Measurements from ENCODE around the gene SV2C.
"Not testable (repeated sequence)": the region's sequence is repeated elsewhere in the genome, so short reads cannot be mapped to it uniquely, and the experiment has no call there.

The SV2C gene

DNA sequence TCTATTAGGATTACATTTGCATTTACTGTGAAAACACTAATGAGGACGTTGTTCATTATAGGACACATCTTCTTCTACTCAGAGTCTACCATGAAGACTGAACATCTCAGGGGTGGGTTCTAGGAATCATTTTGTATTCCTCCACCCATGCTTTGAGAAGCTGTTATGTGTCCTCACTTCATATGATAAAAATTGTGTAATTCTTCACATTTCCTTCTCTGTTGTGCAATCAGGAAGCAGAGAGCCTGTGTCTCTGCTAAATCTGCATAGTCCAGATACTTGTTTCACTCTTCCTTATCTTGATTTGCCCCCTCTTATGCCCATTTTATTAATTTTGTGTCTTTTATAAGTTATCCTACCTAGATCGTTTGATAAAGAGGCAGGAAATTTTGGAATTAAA, 222.1 kb downstream of the SV2C start:
- no peak for DNase-seq

DNA sequence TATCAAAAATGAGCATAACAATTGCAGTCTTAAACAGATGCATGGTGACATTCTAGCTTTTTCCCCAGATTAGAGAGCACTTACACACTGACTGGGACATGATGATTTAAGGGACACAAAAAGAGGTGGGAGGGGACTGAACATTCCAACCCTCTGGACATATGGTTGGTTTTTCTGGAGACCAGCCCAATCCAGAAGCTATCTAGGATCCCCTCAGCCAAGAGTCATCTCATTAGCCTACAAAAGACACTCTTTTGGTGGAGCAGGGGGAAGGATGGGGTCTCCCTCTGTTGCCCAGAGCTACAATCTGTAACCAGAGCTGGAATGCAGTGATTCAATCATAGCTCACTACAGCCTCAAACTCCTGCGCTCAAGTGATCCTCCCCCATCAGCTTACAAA, 222.6 kb downstream of the SV2C start:
- no peak for DNase-seq

DNA sequence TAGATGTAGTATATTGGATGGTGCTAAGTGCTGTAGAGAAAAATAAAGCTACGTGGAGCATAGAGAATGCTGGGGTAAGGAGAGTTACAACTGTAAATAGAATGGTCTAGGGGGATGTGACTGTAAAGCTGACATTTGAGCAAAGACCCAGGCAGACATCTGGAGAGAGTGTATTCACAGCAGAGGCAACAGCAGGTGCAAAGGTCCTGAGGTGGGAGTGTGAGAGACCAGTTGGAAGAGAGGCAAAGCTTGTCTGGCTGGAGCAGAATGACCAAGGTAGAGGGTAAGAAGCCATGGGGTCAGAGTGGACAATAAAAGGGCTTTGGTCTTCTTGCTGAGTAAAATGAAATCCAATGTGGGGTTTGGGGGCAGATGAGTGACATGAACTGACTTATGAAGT, 227.0 kb downstream of the SV2C start:
- DNase-seq = no peak

DNA sequence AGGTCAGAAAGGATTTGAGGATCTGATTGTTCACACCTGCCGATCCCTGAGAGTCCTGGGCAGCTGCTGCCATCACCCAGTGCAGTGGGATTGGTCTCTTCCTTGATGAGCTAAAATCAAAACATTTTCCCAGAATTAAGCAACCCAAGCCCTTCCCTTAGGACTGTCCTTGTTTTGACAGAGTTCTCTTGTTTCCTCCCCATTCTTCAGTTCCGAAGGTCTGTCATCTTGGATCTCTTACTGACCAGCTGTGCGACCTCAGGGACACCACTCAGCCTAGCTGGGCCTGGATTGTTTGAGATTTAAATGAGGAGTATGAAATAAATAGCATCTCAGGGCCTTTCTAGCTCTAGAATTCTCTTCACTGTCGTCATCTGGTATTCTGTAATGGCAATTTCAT, 229.6 kb downstream of the SV2C start:
- no peak for DNase-seq

DNA sequence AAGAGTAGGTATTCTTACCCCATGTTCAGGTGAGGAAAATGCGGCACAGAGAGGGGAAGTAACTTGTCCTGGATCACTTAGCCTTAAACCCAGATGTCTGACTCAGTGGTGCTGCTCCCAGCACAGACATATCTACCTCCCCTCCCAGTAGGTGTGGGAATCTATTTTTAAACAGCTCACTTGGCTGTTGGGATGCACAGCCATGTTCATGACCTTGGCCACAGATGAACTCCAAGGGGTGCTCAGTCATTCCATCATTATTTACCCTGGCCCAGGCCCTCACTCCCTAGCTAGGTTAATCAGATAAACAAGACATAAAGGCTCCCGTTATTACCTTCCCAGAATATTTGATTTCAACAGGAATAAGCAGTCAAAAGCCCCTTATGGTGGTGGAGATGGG, 231.5 kb downstream of the SV2C start:
- DNase-seq = no peak

DNA sequence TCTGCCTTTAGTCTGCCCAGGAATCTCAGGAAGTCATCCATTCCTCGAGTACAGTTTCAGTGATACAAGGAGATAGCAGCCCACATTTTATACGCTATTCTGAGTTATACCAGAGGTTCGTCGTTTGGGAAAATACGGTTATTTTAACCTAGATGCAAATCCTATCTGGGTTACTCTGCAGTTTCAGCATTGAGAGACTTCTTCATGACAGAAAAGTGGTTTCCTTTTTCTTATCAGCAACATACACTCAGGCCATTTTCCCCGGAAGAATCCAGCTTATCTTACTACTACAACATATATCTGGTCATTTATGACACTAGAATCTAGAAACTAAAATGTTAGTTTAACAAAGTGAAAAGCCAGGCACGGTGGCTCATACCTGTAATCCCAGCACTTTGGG, 236.5 kb downstream of the SV2C start:
- DNase-seq = no peak

DNA sequence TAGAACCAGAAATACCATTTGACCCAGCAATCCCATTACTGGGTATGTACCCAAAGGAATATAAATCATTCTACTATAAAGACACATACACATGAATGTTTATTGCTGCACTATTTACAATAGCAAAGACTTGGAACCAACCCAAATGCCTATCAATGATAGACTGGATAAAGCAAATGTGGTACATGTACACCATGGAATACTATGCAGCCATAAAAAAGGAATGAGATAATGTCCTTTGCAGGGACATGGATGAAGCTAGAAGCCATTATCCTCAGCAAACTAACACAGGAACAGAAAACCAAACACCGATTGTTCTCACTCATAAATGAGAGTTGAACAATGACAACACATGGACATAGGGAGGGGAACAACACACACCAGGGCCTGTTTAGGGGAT, 240.3 kb downstream of the SV2C start:
- not testable (repeated sequence) for DNase-seq

DNA sequence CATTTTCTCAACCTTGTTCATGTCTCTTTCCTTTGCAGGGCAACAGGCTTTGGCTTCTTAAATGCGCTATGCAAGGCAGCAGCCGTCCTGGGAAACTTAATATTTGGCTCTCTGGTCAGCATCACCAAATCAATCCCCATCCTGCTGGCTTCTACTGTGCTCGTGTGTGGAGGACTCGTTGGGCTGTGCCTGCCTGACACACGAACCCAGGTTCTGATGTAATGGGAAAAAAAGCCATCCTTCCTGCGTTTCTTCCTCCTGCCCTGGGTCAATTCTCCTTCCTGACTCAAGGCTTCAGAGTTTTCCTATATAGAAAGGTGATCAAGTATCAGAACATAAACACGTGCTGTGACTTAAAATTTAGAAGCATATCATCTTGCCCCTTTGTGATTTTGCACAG, 242.1 kb downstream of the SV2C start:
- no peak for DNase-seq

DNA sequence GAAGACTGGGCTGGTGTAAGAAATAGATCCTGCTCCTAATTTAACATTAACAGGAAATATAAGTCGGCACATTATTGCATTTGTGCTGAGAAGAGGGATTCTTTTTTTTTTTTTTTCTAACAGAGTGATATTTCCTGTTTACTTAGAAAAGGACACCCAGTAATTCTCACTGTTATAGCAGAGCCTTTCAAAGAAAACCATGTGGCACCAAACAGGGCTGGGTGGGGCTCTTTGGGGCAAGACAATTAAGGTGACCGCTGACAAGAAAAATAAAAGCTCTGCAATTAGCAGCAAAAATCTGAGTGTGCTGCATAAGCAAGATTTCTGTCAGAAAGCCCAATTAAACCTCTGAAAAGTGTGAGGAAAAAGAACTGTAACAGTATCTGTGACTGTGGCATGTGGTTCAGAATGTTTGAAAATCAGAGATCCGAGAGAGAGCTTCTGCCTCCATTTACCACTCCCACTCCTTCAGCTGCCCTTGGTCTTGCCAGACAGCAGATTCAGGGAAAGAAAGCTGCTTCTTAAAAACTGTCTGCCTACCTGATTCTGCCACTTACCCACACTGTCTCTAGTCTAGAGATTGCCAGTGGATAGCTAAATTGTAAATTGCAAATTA, 242.8 kb downstream of the SV2C start:
- DNase-seq = peak in 1 of 2 experiments; percentile 25

DNA sequence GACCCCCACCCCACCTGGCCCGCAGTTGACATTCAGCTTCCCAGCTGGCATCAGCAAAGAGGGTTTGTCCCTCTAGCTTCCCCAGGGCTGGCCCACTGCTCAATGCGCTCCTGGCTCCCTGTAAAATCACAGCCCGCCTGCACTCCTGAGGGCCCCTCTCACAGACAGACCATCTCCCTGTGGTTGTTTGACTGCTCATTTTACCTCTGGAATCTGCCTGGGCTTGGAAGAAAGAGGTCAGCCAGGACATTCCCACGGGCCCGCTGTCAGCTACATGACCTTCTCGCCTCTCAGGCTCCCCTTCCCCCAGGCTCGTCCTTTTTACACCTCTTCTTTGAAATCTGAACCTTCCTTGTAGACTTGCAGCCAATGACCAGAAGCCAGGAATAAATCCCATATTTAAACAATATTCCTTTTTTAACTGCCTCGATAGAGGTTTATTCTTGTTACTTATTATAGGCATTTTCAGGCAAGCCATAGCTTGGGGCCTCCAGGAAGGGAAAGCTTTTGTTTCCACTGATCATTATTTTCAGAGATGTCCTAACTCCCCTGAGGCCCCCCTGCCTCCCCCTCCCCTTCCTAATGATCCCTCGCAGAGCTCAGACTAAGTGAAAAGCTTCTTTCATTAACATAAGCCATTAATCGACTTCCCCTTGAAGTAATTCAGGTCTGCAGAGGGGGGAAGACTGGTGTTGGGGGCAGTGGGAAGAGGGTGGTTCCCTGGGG, 243.6 kb downstream of the SV2C start:
- no peak for DNase-seq

DNA sequence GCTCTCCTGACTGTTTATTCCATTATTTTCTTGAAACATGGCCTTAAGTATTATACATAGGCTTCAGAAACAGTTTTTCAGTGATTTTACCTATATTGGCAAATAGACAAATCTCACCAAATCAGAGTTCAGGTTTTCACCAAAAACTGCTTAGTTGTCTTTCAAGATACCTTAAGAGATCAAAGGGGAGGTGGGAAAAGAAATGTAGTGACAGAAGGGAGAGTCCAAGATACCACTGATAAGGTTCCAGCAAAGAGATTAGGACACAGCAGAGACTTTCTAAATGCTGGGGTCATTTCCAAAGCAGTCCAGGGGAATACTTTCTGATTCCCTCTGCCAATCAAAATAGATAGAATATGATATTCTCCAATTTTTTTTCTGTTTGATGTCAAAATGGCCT, 246.2 kb downstream of the SV2C start:
- DNase-seq = no peak

DNA sequence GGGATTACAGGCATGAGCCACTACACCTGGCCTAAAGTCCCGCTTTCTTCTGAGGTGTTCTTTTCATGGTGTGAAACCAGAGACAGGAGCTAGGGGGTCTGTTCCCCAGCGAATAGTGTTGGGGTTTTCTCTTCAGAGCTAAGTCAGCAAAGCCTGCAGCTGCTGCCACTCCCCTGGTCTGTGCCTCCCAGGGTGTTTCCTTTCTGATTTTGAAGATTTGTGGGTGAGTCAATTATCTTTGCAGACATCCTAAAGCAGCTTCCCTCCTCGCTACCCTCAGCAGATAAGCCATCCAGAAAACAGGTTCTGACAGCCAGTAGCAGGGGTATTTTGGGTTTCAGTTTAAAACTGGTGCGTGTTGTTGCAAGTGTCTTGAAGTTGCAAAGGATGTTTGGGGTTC, 247.9 kb downstream of the SV2C start:
- DNase-seq = no peak

DNA sequence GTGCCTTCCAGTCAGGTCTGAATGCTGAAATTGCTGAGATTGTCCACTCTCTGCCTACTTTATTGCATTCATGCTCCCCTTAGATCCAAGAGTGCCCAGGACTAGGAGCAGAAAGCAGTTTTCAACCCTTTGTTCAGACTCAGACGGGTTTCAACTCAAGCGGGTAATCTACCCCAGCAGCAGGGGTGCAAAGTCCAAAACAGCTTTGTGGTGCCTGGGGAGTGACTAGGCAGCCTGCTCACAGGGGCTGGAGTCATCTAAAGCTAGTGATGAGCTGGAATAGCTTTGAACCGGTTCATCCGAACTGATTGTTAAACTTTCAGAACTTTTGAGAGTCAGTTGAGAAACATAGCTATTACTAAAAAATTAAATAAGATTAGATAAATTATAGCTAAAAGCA, 248.9 kb downstream of the SV2C start:
- no peak for DNase-seq

DNA sequence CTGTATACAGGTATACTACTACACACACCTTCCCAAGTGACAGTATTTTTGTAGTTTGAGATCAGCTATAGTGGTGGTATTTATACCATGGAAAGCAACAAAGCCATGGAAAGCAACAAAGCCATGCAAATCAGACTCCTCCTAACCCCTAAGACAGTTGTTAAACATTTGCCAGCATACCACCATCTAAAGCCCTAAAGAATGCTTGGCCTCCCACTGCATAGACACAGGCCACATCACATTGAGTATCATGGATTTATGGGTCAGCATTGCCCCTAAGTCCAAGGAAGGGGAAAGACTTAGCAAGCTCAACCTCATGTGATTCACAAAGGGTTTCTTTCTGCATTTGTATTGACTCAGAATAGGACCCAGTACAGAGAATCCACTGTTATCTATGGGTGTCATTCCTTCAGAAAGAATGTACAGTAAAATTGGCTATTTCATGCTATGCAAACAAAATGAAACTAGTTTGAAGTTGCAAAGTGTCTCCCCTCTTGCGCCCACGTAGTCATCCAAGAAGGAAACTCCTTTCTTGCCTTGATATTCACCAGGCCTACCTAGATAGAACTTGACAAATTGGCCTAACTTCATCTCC, 249.5 kb downstream of the SV2C start:
- no peak for DNase-seq

DNA sequence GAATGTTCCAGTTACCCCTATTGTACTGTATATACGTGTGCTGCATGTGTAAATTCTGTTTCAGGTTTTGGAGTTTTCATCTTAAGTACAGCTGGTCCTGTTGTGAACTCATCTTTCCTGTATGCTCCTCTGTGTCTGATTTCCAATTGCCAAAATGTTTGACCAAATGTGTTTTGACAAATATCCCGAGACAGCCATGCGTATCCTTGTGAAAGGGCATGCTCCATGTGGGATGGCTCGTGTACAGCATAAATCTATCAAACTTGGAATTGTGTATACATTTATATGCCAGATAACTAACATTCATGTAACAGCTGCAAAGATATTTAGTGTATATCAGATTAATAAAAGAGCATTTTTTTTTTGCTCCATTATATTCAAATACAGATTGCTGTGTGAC, 250.4 kb downstream of the SV2C start:
- no peak for DNase-seq

DNA sequence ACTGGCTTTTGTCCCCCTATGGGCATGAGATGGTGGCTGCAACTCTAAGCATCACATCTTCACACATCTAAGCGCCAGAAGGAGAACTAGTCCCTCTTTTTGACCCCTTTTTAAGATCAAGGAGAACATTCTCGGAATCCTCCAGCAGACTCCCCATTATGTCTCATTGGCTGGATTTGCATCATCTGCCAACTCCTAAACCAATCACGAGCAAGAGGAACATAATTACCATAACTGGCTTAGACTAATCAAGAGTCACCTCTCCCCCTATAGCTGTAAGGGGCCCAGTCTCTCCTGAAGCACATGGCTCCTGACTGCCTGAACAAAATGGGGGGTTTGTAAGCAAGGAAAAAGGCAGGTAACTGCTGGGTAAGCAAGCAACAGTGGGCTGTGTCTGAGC, 251.4 kb downstream of the SV2C start:
- no peak for DNase-seq

DNA sequence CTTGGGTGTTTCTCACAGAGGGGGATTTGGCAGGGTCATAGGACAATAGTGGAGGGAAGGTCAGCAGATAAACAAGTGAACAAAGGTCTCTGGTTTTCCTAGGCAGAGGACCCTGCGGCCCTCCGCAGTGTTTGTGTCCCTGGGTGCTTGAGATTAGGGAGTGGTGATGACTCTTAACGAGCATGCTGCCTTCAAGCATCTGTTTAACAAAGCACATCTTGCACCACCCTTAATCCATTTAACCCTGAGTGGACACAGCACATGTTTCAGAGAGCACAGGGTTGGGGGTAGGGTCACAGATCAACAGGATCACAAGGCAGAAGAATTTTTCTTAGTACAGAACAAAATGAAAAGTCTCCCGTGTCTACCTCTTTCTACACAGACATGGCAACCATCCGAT, 252.3 kb downstream of the SV2C start:
- not testable (repeated sequence) for DNase-seq

DNA sequence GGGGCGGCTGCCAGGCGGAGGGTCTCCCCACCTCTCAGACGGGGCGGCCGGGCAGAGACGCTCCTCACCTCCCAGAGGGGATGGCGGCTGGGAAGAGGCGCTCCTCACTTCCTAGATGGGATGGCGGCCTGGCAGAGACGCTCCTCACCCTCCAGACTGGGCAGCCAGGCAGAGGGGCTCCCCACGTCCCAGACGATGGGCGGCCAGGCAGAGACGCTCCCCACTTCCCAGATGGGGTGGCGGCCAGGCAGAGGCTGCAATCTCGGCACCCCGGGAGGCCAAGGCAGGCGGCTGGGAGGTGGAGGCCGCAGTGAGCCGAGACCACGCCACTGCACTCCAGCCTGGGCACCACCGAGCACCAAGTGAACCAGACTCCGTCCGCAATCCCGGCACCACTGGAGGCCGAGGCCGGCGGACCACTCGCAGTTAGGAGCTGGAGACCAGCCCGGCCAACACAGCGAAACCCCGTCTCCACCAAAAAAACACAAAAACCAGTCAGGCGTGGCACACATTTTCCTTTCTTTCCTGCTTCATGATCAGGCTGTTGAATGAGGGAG, 253.1 kb downstream of the SV2C start:
- not testable (repeated sequence) for DNase-seq

DNA sequence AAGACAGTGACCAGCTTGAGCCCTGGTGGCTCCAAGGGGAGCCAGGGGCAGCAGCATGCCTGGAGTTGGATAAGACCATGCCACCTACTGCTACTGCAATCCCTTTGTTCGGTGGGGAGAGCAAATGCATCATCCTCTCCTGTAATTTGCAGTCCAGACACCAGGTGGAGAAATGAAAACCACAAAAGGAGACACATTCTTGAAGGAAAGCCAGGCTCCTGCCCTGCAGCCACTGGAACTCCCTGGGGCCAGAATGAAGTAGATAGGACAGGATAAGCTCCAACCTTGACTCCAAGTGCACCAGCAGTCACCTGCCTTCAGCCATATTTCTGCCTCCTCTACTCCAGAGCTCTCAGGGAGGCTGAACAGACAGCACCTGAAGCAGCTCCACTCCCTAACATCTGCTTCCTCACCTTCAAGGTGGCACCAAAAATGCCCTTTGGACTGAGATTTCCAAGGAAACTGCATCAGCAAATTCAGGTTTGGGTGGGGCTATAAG, 254.8 kb downstream of the SV2C start:
- peak; percentile 21 to 31 for DNase-seq

DNA sequence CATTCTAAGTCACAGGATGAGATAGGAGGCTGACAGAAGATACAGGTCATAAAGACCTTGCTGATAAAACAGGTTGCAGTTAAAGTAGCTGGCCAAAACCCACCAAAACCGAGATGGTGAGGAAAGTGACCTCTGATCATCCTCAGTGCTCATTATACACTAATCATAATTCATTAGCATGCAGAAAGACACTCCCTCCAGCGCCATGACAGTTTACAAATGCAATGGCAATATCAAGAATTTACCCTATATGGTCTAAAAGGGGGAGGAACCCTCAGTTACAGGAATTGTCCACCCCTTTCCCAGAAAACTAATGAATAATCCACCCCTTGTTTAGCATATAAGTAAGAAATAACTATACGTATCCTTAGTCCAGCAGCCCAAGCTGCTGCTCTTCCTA, 256.7 kb downstream of the SV2C start:
- no peak for DNase-seq

DNA sequence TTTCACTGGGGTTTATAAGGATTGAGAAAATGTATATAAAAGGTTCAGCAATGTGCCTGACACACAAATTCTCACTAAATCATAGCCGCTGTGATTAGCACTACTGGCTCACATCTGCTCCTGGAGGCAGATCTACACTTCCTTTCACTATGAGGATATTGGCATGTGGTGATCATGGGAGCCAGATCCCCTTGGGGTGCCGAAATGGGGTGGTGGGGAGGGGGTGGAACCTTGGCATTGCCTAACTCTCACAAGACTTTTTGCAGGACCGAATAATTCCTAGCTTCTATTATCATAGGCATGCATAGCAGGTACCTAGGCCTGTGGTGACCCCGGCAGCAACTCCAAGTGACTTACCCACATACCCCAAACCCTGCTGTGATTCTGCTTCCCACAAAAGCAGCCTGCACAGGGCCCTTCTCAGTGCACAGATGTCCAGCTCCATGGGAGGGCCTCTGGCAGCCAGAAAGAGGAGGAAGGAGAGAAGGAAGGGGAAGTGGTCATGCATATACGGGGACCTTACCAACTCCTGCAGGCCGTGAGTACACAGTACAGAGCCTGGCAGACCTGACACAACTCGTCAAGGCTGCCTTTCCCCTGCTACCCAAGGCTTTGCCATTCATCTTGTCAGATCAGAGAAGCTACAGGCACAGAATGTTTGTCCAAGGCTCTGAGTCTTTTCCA, 258.6 kb downstream of the SV2C start:
- DNase-seq = no peak

DNA sequence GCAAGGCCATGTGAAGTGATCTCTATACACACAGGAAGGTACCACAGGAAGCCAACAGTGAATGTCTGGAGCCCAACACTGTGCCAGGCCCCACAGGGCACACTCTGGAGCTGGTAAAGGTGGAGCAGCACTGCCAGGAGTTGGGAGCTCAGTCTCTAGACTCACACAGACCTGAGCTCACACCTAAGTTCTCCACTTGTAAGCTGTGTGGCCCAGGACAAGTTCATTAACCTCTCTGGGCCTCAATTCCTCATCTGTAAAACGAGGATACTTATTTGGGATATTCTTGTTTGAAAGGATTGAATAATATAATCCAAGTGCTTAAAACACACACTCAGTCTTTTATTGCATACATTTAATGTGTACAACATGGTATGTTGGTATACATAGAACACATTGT, 259.3 kb downstream of the SV2C start:
- DNase-seq = no peak

DNA sequence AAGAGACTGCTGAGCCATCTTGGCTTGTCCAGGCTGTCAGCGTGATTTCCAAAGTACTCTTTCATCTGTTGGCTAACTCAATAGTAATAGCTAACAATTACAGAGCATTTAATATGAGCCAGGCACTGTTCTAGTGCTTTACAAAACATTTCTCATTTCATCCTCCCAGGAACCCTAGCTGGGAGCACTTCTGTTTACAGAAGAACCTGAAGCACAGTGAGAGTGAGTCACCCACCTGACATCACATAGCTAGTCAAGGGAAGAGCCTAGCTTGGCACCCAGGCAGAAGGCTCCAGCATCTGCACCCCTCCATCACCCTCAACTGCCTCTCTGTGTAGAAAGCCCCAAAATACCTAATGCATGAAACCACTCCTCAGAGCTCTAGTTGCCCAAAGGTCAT, 262.4 kb downstream of the SV2C start:
- no peak for DNase-seq

DNA sequence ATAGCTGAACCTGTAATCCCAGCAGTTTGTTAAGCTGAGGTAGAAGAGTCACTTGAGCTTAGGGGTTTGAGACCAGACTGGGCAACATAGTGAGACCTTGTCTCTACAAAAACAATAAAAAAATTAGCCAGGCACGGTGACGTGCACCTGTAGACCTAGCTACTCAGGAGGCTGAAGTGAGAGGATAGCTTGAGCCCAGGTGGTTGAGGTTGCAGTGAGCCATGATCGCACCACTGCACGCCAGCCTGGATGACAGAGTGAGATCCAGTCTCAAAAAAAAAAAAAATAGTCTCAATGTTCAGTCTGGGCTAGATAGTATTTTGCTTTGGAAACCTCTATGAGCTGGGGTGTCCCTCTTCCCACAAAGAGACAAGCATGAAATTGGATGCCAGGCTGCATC, 268.0 kb downstream of the SV2C start:
- DNase-seq = no peak

Data from activated CD4-positive, alpha-beta T cell treated with anti-CD3 and anti-CD28 coated beads, Interleukin-2, amount 50 U/mL, for 4 hours (primary cell).